ENCODE measurements around the gene IP6K3.
A peak's percentile ranks its signal among the peaks of the same experiment; 100 is the strongest.

Gene IP6K3

DNA sequence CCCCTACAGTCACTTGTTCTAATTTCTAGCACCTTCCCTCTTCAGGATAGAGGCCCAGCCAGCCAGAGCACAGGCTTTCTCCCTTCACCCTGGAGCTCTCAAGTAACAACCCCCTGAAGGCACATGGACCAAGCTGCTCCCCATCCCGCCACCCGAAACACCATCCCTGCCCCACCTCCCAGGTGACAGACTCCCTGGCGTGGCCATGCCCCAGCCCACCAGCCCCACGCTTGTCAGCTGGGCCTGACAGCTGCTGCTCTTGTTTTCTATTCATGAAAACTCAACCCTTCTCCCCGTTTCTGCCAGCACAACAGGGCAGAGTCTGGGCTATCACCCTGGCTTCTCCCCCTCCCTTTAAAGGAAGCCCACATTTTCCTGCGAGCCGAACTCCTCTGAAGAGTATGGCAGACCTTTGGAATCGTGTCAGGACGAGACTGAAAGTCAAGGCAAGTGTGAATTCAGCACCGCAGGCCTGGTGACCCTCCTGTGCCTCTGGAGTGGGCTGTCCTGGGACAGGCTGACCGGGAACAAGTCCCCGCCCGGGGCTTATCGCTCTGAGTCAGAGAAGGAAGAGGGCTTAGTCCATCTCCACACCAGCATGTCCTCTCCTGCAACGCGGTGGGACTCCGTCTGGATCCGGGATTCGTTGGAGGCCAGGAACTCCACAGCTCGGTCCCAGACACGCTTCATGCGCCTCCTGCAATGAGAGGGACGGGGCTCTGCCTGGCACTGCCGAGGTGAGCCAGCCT lies 25.6 kb upstream of the IP6K3 start:
- Histone ChIP-seq H3K79me2 (ENCODE audit: insufficient read depth, low read depth) (no peaks in the 10 kb centered on the region), H3K4me1 (ENCODE audit: low read depth, poor library complexity, severe bottlenecking) (peaks cover 4% of the 10 kb centered on the region), H3K36me3 (ENCODE audit: insufficient read depth) (no peaks in the 10 kb centered on the region), H3K4me3 (IDR thresholded peaks at IDR 0.05; ENCODE audit: insufficient read depth, low read depth, low read length) (no peak overlapping the region), H4K20me1 (ENCODE audit: insufficient read depth) (no peaks in the 10 kb centered on the region), H3K27me3 (ENCODE audit: insufficient read depth, low read depth) (peaks cover 9% of the 10 kb centered on the region; the same call in 1 of the 2 replicates), H2AFZ (ENCODE audit: low read depth) (no peak overlapping the region), H3K9ac (no peak overlapping the region), H3K4me2 (no peak overlapping the region), H3K27ac (no peak overlapping the region)
- TF ChIP-seq, protein P1, sequence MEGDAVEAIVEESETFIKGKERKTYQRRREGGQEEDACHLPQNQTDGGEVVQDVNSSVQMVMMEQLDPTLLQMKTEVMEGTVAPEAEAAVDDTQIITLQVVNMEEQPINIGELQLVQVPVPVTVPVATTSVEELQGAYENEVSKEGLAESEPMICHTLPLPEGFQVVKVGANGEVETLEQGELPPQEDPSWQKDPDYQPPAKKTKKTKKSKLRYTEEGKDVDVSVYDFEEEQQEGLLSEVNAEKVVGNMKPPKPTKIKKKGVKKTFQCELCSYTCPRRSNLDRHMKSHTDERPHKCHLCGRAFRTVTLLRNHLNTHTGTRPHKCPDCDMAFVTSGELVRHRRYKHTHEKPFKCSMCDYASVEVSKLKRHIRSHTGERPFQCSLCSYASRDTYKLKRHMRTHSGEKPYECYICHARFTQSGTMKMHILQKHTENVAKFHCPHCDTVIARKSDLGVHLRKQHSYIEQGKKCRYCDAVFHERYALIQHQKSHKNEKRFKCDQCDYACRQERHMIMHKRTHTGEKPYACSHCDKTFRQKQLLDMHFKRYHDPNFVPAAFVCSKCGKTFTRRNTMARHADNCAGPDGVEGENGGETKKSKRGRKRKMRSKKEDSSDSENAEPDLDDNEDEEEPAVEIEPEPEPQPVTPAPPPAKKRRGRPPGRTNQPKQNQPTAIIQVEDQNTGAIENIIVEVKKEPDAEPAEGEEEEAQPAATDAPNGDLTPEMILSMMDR (conservative IDR thresholded peaks at IDR 0.05; ENCODE audit: low read depth, low read length) = no peak

DNA sequence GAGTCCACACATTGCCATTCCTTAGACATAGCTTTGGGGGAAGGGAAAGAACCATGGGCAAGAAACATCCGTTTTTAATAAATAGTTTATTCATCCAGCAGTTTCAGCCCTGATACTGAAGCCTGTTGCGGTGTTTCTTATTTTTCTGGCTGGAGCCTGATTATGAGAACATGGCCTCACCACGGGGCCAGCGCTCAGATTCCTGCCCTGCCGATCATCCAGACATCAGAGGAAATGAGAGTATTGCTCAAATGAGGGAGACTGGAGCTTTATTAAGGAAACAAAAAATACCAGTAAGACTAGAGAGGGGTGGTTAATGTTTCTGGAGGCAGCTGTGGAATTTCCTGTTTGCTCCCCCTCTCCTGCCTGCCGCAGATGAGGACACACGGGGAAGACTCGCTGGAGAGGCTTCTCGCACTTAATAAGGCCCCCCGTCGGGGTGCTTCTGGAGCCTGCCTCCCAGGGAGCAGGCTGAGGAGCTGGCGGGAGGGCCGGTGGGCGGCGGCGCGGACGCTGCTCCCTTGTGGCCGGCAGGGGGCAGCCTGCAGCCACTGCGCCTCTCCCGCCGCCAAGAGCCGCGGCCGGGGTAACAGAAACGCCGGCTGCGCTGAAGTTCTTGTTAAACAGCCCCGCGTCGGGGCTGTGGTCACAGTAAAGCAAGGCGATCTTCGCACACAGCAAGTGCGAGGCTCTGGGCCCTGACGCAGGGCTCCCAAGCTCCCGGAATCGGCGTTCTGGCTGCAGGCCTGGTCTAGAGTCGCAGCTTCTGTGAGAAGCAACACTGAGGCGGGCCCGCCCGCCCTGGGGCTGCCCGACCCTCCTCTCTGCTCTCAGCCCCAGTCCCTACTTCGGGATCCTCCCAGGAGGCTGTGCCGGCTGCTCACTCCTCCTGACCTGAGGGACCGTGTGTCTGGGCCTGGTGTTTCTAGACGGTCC lies 24.7 kb upstream of the IP6K3 start:
- Histone ChIP-seq H3K9ac (no peak overlapping the region), H3K4me1 (ENCODE audit: low read depth, poor library complexity, severe bottlenecking) (peaks cover 4% of the 10 kb centered on the region), H4K20me1 (ENCODE audit: insufficient read depth) (no peaks in the 10 kb centered on the region), H3K36me3 (ENCODE audit: insufficient read depth) (no peaks in the 10 kb centered on the region), H3K4me3 (IDR thresholded peaks at IDR 0.05; ENCODE audit: insufficient read depth, low read depth, low read length) (no peak overlapping the region), H2AFZ (ENCODE audit: low read depth) (no peak overlapping the region), H3K4me2 (no peak overlapping the region), H3K27me3 (ENCODE audit: insufficient read depth, low read depth) (peaks cover 15% of the 10 kb centered on the region; the same call in 1 of the 2 replicates), H3K27ac (no peak overlapping the region), H3K79me2 (ENCODE audit: insufficient read depth, low read depth) (no peaks in the 10 kb centered on the region)
- TF ChIP-seq, protein P1 (conservative IDR thresholded peaks at IDR 0.05; ENCODE audit: low read depth, low read length) = peak; percentile 77

DNA sequence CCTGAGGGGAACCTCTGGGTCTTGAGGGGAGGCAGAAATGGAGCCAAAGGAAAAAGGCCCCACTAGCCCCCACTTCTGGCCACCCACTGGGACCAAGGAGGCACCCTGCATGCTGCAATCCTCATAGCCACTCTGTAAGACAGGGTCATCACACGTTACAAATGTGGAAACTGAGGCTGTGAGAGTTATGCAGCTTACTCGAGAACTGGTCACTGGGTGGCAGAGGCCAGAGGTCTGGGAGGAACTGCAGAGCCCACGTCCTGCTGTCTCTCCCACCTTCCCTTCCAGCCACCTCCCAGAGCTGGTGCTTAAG lies 24.1 kb upstream of the IP6K3 start:
- TF ChIP-seq, protein P1 (conservative IDR thresholded peaks at IDR 0.05; ENCODE audit: low read depth, low read length) = no peak
- peaks cover 4% of the 10 kb centered on the region for H3K4me1 ChIP-seq (ENCODE audit: low read depth, poor library complexity, severe bottlenecking)
- H3K27me3 ChIP-seq (ENCODE audit: insufficient read depth, low read depth) = peaks cover 15% of the 10 kb centered on the region; the same call in 1 of the 2 replicates
- no peak overlapping the region for H3K4me3 ChIP-seq (IDR thresholded peaks at IDR 0.05; ENCODE audit: insufficient read depth, low read depth, low read length)
- H3K79me2 ChIP-seq (ENCODE audit: insufficient read depth, low read depth) = no peaks in the 10 kb centered on the region
- H4K20me1 ChIP-seq (ENCODE audit: insufficient read depth) = no peaks in the 10 kb centered on the region
- H3K4me2 ChIP-seq = no peak overlapping the region
- no peak overlapping the region for H2AFZ ChIP-seq (ENCODE audit: low read depth)
- no peaks in the 10 kb centered on the region for H3K36me3 ChIP-seq (ENCODE audit: insufficient read depth)
- H3K27ac ChIP-seq = no peak overlapping the region
- H3K9ac ChIP-seq = no peak overlapping the region

DNA sequence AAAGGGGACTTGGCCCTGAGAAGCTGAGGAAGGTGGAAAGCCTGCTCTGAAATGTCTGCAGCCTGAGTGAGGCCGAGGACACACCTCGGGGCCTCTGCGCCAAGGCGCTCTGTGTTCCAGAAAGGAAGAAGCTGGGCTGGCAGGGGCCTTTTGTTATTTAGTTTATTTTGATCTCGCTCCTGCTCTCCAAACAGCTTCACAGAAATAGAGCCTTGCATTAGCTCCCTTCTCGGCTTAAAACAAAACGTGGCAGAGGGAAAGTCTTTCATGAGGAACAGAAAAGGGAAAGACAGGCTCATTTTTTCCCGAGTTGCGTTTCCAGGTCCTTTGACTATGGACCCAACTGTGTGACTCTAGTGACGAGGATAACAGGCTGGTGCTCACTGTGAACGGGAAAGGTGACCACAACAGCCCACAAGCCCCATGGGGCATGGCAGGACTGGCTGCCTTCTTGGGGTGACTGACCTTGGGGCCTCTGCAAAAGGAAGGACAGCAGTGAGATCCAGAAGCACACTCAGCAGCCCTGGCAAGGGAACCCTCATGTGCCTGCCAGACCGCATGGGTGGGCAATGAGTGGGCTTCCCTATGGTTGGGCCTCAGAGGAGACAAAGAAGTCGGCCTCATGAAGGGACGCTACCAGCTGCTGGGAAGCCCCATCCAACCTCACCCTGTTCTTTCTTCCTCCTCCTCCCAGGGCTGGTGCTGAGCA lies 23.6 kb upstream of the IP6K3 start:
- Histone ChIP-seq H3K4me1 (ENCODE audit: low read depth, poor library complexity, severe bottlenecking) (peaks cover 4% of the 10 kb centered on the region), H3K9ac (no peak overlapping the region), H3K4me3 (IDR thresholded peaks at IDR 0.05; ENCODE audit: insufficient read depth, low read depth, low read length) (no peak overlapping the region), H3K36me3 (ENCODE audit: insufficient read depth) (no peaks in the 10 kb centered on the region), H3K4me2 (no peak overlapping the region), H3K27me3 (ENCODE audit: insufficient read depth, low read depth) (peaks cover 15% of the 10 kb centered on the region; the same call in 1 of the 2 replicates), H3K79me2 (ENCODE audit: insufficient read depth, low read depth) (no peaks in the 10 kb centered on the region), H2AFZ (ENCODE audit: low read depth) (no peak overlapping the region), H4K20me1 (ENCODE audit: insufficient read depth) (no peaks in the 10 kb centered on the region), H3K27ac (no peak overlapping the region)
- TF ChIP-seq, protein P1 (conservative IDR thresholded peaks at IDR 0.05; ENCODE audit: low read depth, low read length) = no peak
